PFSK-1 (cell line): ENCODE results near the gene ZBED2.

Experiments used
- FOXP2 ChIP-seq: optimal IDR thresholded peaks from 2 replicates; pipeline ENCODE3; 2011; ENCODE audit warnings: borderline replicate concordance, control low read depth, inconsistent platforms; ENCODE audit not compliant: insufficient read depth; ENCODE audit errors: extremely low read length, extremely low read depth
- SIN3A ChIP-seq: IDR thresholded peaks from 2 replicates; pipeline ENCODE4 v1.6.1; 2012; ENCODE audit warnings: mild to moderate bottlenecking, low read length, moderate library complexity, borderline replicate concordance; ENCODE audit not compliant: insufficient read depth
- TAF1 ChIP-seq: IDR thresholded peaks from 2 replicates; pipeline ENCODE4 v1.6.1; 2012; ENCODE audit warnings: low read length, control low read depth, borderline replicate concordance; ENCODE audit not compliant: insufficient read depth

- no peak for TF ChIP-seq TAF1
- TF ChIP-seq SIN3A = no peak
- TF ChIP-seq FOXP2 = no peak
Measured at GRCh38 chr3:111610612-111611054, 15.5 kb upstream of the ZBED2 start.
